ENCODE data around the gene FMN2.
"Not testable (repeated sequence)": the region's sequence is repeated elsewhere in the genome, so short reads cannot be mapped to it uniquely, and the experiment has no call there.

FMN2 gene

GRCh38 chr1:240258910-240259309, 167.2 kb downstream of the FMN2 start:
- DNase-seq = no peak

GRCh38 chr1:240264494-240264893, 172.8 kb downstream of the FMN2 start:
- not testable (repeated sequence) for DNase-seq

- no peak for DNase-seq
Observed at GRCh38 chr1:240271081-240271480, 179.4 kb downstream of the FMN2 start.

- DNase-seq = no peak
Observed at GRCh38 chr1:240274569-240274968, 182.9 kb downstream of the FMN2 start.

GRCh38 chr1:240275219-240275618, 183.5 kb downstream of the FMN2 start:
- DNase-seq = not testable (repeated sequence)

- no peak for DNase-seq
Observed at GRCh38 chr1:240278082-240278481, 186.4 kb downstream of the FMN2 start.

- DNase-seq = no peak
Observed at GRCh38 chr1:240280560-240281322, 189.1 kb downstream of the FMN2 start.

GRCh38 chr1:240282061-240282830, 190.6 kb downstream of the FMN2 start:
- DNase-seq = no peak

GRCh38 chr1:240284656-240285414, 193.2 kb downstream of the FMN2 start:
- DNase-seq = no peak

- DNase-seq = no peak
Observed at GRCh38 chr1:240285540-240285939, 193.9 kb downstream of the FMN2 start.

GRCh38 chr1:240287722-240288121, 196.0 kb downstream of the FMN2 start:
- no peak for DNase-seq

- no peak for DNase-seq
Observed at GRCh38 chr1:240293706-240294105, 202.0 kb downstream of the FMN2 start.

GRCh38 chr1:240294566-240294965, 202.9 kb downstream of the FMN2 start:
- DNase-seq = no peak

- no peak for DNase-seq
Observed at GRCh38 chr1:240295811-240296210, 204.1 kb downstream of the FMN2 start.

- no peak for DNase-seq
Observed at GRCh38 chr1:240304466-240304865, 212.8 kb downstream of the FMN2 start.

- no peak for DNase-seq
Observed at GRCh38 chr1:240306673-240307072, 215.0 kb downstream of the FMN2 start.

GRCh38 chr1:240308096-240308495, 216.4 kb downstream of the FMN2 start:
- DNase-seq = no peak

- no peak for DNase-seq
Observed at GRCh38 chr1:240309769-240310168, 218.1 kb downstream of the FMN2 start.

GRCh38 chr1:240310226-240310925, 218.7 kb downstream of the FMN2 start:
- no peak for DNase-seq

GRCh38 chr1:240312872-240313271, 221.2 kb downstream of the FMN2 start:
- no peak for DNase-seq

GRCh38 chr1:240314845-240315801, 223.4 kb downstream of the FMN2 start:
- DNase-seq = no peak

- DNase-seq = no peak
Observed at GRCh38 chr1:240319998-240320397, 228.3 kb downstream of the FMN2 start.

Measured in stimulated activated CD4-positive, alpha-beta T cell treated with anti-CD3 and anti-CD28 coated beads, Interleukin-4, amount 100 ng/mL, for 4 hours (primary cell).